ENCODE results near the gene LILRB2.

DNA sequence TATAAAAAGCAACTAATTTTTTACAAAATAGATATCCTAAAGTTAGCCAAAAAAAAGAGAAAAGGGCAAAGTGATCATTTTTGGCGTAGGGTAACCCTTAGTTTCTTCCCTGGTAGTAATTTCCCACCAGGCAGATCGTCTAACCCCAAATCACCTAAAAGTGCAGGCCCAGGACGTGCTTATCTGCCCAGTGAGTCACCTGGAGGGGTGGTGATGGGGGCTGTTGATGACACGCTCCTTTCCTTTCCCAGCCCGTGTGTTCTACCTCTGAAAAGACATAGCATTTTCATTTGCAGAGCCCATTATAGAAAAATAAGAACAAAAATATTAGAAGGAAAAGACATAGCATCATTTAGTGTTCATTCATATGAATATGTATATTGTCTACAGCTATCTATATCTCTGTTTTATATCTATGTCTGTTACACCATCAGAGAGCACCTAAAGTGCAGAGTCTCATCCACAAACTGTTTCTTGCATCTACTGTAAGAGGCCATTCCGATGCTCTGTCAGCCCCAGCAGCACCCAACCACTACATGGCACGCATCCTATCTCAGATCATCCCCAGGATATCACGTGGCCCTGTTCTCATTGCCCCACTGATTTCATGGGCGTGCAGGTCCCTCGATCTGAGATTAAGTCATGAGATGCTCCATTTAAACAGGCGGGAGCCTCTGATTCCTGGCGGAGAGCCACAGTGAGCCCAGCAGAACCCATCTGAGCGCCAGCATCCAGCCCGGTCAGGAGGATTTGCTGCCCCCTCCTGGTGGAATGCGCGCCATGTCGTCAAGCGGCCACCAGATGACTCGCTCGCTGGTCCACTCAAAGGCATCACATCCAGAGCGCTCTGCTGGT is 49.6 kb downstream of the LILRB2 start:
- TF ChIP-seq, protein P1, sequence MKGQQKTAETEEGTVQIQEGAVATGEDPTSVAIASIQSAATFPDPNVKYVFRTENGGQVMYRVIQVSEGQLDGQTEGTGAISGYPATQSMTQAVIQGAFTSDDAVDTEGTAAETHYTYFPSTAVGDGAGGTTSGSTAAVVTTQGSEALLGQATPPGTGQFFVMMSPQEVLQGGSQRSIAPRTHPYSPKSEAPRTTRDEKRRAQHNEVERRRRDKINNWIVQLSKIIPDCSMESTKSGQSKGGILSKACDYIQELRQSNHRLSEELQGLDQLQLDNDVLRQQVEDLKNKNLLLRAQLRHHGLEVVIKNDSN (IDR thresholded peaks at IDR 0.05; ENCODE audit: borderline replicate concordance, low read depth), result peak; percentile 60; the same call in 1 of the 2 replicates
- peak; percentile 91 for TF ChIP-seq RAD21 (IDR thresholded peaks at IDR 0.05; ENCODE audit: low read length)
- TF ChIP-seq POLR2AphosphoS5 (IDR thresholded peaks at IDR 0.05; ENCODE audit: low read depth, low read length), result no peak
- TF ChIP-seq, protein P2, sequence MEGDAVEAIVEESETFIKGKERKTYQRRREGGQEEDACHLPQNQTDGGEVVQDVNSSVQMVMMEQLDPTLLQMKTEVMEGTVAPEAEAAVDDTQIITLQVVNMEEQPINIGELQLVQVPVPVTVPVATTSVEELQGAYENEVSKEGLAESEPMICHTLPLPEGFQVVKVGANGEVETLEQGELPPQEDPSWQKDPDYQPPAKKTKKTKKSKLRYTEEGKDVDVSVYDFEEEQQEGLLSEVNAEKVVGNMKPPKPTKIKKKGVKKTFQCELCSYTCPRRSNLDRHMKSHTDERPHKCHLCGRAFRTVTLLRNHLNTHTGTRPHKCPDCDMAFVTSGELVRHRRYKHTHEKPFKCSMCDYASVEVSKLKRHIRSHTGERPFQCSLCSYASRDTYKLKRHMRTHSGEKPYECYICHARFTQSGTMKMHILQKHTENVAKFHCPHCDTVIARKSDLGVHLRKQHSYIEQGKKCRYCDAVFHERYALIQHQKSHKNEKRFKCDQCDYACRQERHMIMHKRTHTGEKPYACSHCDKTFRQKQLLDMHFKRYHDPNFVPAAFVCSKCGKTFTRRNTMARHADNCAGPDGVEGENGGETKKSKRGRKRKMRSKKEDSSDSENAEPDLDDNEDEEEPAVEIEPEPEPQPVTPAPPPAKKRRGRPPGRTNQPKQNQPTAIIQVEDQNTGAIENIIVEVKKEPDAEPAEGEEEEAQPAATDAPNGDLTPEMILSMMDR (IDR thresholded peaks at IDR 0.05), result peak; percentile 88
- no peak for TF ChIP-seq EZH2phosphoT487 (IDR thresholded peaks at IDR 0.05; ENCODE audit: borderline replicate concordance, low read depth)
- TF ChIP-seq GATA2 (CRISPR knock-in tag; IDR thresholded peaks at IDR 0.05), result peak; percentile 57; the same call in 1 of the 2 replicates
- TF ChIP-seq RXRA (IDR thresholded peaks at IDR 0.05; ENCODE audit: borderline replicate concordance, low read depth), result no peak
